Spleen (tissue), 11 donors: Measurements from ENCODE around the gene SMIM23. TPM values are rescaled to one million over a fixed set of nuclear protein-coding genes. Genes with fewer than 3 reads are reported as not detected.

Source experiments
- DNase-seq: peaks from one replicate; pipeline ENCODE4 v3.0.0-alpha.2; 2020
- H3K27ac ChIP-seq, 8 donors: fragments of 200-600 bp; sonication (generic) in 7 of 8; 1 replicate in 4 of 8; 2 replicates in 4 of 8; pipeline versions ENCODE4 v1.5.0 to v1.8.0; 2016 to 2021; ENCODE audit warnings: inconsistent platforms in 4 of 8, mild to moderate bottlenecking in 4 of 8, moderate library complexity in 1 of 8
- H3K27me3 ChIP-seq, 7 donors: fragments of 200-600 bp; sonication (generic) in 6 of 7; replicated peaks in 1 of 7; 1 replicate in 4 of 7; 2 replicates in 3 of 7; pipeline versions ENCODE4 v1.5.0 to v1.8.0; 2016 to 2021; ENCODE audit warnings: inconsistent platforms in 3 of 7, mild to moderate bottlenecking in 1 of 7
- H3K36me3 ChIP-seq, 6 donors: fragments of 200-600 bp; sonication (generic) in 5 of 6; 1 replicate in 4 of 6; 2 replicates in 2 of 6; pipeline versions ENCODE4 v1.5.0 to v1.8.0; 2016 to 2021; ENCODE audit warnings: inconsistent platforms in 2 of 6
- H3K4me1 ChIP-seq, 6 donors: fragments of 200-600 bp; sonication (generic) in 5 of 6; 1 replicate in 3 of 6; 2 replicates in 3 of 6; pipeline versions ENCODE4 v1.5.0 to v1.8.0; 2016 to 2021; ENCODE audit warnings: inconsistent platforms in 3 of 6
- H3K4me3 ChIP-seq, 8 donors: fragments of 200-600 bp; sonication (generic) in 7 of 8; 1 replicate in 4 of 8; 2 replicates in 4 of 8; pipeline versions ENCODE4 v1.5.0 to v1.8.0; 2016 to 2021; ENCODE audit warnings: inconsistent platforms in 4 of 8, mild to moderate bottlenecking in 4 of 8, moderate library complexity in 2 of 8
- H3K9me3 ChIP-seq, 8 donors: fragments of 200-600 bp; sonication (generic) in 7 of 8; 1 replicate in 4 of 8; 2 replicates in 4 of 8; pipeline versions ENCODE4 v1.5.0 to v1.8.0; 2016 to 2021; ENCODE audit warnings: inconsistent platforms in 4 of 8
- CTCF ChIP-seq, 11 experiments: fragments of 200-600 bp in 7 of 11; fragments of 450-650 bp in 4 of 11; sonication (generic) in 4 of 11; IDR thresholded peaks in 8 of 11; conservative IDR thresholded peaks in 3 of 11; 1 replicate in 7 of 11; 2 replicates in 4 of 11; pipeline versions ENCODE4 v1.4.0 to v1.8.0; 2016 to 2021; ENCODE audit warnings: antibody characterized with exemption in 11 of 11, inconsistent platforms in 4 of 11, mild to moderate bottlenecking in 1 of 11
- POLR2A ChIP-seq, 3 donors: fragments of 450-650 bp; IDR thresholded peaks; one replicate each; pipeline ENCODE4 v1.5.1; 2017; ENCODE audit warnings: antibody characterized with exemption in 3 of 3, mild to moderate bottlenecking in 1 of 3
- POLR2AphosphoS5 ChIP-seq, 3 donors: sonication (generic); formaldehyde crosslinking; IDR thresholded peaks; one replicate each; pipeline ENCODE4 v1.5.1; 2017; ENCODE audit warnings: antibody characterized with exemption in 3 of 3
- WGBS, 5 donors: extraction: QIAGEN DNeasy Blood & Tissue Kit in 3 of 5; methylation state at CpG; one replicate each; pipeline versions ENCODE4 v1.1.5 to v1.1.7; 2013 to 2018; 5-methylcytosine and 5-hydroxymethylcytosine counted together
- intact Hi-C: fragments of 100-400 bp; cut with DNase I; formaldehyde crosslinking; loops from one replicate; pipeline ENCODE4 v1.15.0; 2023; ENCODE audit warnings: low total_unique reads
- polyA plus RNA-seq, 3 donors: library from polyadenylated mRNA; stranded (reverse); fragments of 200-250 nt; gene quantifications; one replicate each; pipeline ENCODE4 v1.2.1, GENCODE V29; 2013
- total RNA-seq, 7 donors: library from RNA; depleted of rRNA in 3 of 7; stranded (reverse); fragments of >200 nt in 3 of 7; fragmentation: NEBNext Ultra II Directional in 4 of 7; extraction: Animal tissue kit (Norgen Biotek cat#: 25700) in 4 of 7; gene quantifications; one replicate each; pipeline versions ENCODE4 v1.1.0 to v1.2.1, GENCODE V29; 2016 to 2021
- donor health status: healthy with polysubstance abuse.
- donor health status: DM: no; HTN: no; CAD: no; lungs with moderate emphysema.
- donor health status: DM: no; HTN: no; CAD: no.
- donor health status: Bipolar disorder and iron deficiency.
- donor health status: healthy.
- donor health status: DM: no; HTN: no; CAD: no.
- donor health status: DM: yes; HTN: yes; CAD: no.

SMIM23 gene
- total and polyA plus RNA-seq, 10 donors, result not detected

- Histone ChIP-seq H3K9me3 (peaks cover 0 to 10% (median 7%) of the 10 kb centered on the region in 8 donors), H3K27me3 (peaks cover 0 to 5% (median 0%) of the 10 kb centered on the region in 7 donors), H3K4me3 (no peak overlapping the region), H3K27ac (no peak overlapping the region), H3K4me1 (peaks cover 0 to 7% (median 0%) of the 10 kb centered on the region in 6 donors), H3K36me3 (no peaks in the 10 kb centered on the region)
- 67 to 87% (median 78%) methylated on average over 5 of the region's 5 CpGs for WGBS, 5 donors
- TF ChIP-seq POLR2A (IDR thresholded peaks at IDR 0.05), result no peak
- no peak for TF ChIP-seq CTCF (IDR thresholded peaks at IDR 0.05 in 8 of 11, conservative IDR thresholded peaks at IDR 0.05 in 3 of 11)
- TF ChIP-seq POLR2AphosphoS5 (IDR thresholded peaks at IDR 0.05), result no peak
- DNase-seq, result no peak
- intact Hi-C loops, result no loop called here
These were observed 30.2 kb upstream of the SMIM23 start for GRCh38 chr5:171755354-171755821.

- no peak for DNase-seq
- peaks cover 0 to 5% (median 0%) of the 10 kb centered on the region in 7 donors for H3K27me3 ChIP-seq
- WGBS, 5 donors, result 55 to 73% (median 67%) methylated on average over 4 of the region's 4 CpGs
- H3K4me3 ChIP-seq, result no peak overlapping the region
- no peak overlapping the region for H3K27ac ChIP-seq
- H3K36me3 ChIP-seq, result no peaks in the 10 kb centered on the region
- no peak for TF ChIP-seq CTCF (IDR thresholded peaks at IDR 0.05 in 8 of 11, conservative IDR thresholded peaks at IDR 0.05 in 3 of 11)
- no peak for TF ChIP-seq POLR2A (IDR thresholded peaks at IDR 0.05)
- TF ChIP-seq POLR2AphosphoS5 (IDR thresholded peaks at IDR 0.05), result no peak
- no peaks in the 10 kb centered on the region for H3K4me1 ChIP-seq
- intact Hi-C loops, result no loop called here
- H3K9me3 ChIP-seq, result peaks cover 0 to 17% (median 10%) of the 10 kb centered on the region in 8 donors
These were observed 27.6 kb upstream of the SMIM23 start for GRCh38 chr5:171757853-171758535.

- no peak for DNase-seq
- Histone ChIP-seq H3K36me3 (no peaks in the 10 kb centered on the region), H3K9me3 (peaks cover 0 to 17% (median 10%) of the 10 kb centered on the region in 8 donors), H3K27me3 (peaks cover 0 to 12% (median 0%) of the 10 kb centered on the region in 7 donors), H3K27ac (no peak overlapping the region), H3K4me3 (no peak overlapping the region), H3K4me1 (no peaks in the 10 kb centered on the region)
- intact Hi-C loops, result no loop called here
- no peak for TF ChIP-seq CTCF (IDR thresholded peaks at IDR 0.05 in 8 of 11, conservative IDR thresholded peaks at IDR 0.05 in 3 of 11)
- no peak for TF ChIP-seq POLR2A (IDR thresholded peaks at IDR 0.05)
- no peak for TF ChIP-seq POLR2AphosphoS5 (IDR thresholded peaks at IDR 0.05)
- WGBS, 5 donors, result 81 to 94% (median 88%) methylated on average over 1 of the region's 1 CpG
These were observed 25.8 kb upstream of the SMIM23 start for GRCh38 chr5:171759777-171760176.

GRCh38 chr5:171762021-171762608 is 23.5 kb upstream of the SMIM23 start:
- Histone ChIP-seq H3K27me3 (peaks cover 0 to 13% (median 0%) of the 10 kb centered on the region in 7 donors), H3K9me3 (peaks cover 0 to 29% (median 18%) of the 10 kb centered on the region in 8 donors), H3K4me1 (no peaks in the 10 kb centered on the region), H3K4me3 (no peak overlapping the region), H3K36me3 (no peaks in the 10 kb centered on the region), H3K27ac (no peak overlapping the region)
- intact Hi-C loops, result no loop called here
- 87 to 95% (median 94%) methylated on average over 10 to 11 of the region's 11 CpGs for WGBS, 5 donors
- no peak for DNase-seq
- no peak for TF ChIP-seq POLR2A (IDR thresholded peaks at IDR 0.05)
- TF ChIP-seq POLR2AphosphoS5 (IDR thresholded peaks at IDR 0.05), result no peak
- TF ChIP-seq CTCF (IDR thresholded peaks at IDR 0.05 in 8 of 11, conservative IDR thresholded peaks at IDR 0.05 in 3 of 11), result no peak
